HEK293 (cell line): ENCODE measurements around the gene PMFBP1.

Experiments
- HOXA7 ChIP-seq: sonication (generic); formaldehyde crosslinking; IDR thresholded peaks from 2 replicates; pipeline ENCODE4 v1.8.1; 2022; ENCODE audit warnings: missing genetic modification reagents, borderline replicate concordance
- HOXD13 ChIP-seq: sonication (generic); formaldehyde crosslinking; IDR thresholded peaks from 2 replicates; pipeline ENCODE4 v1.8.0; 2022; ENCODE audit warnings: missing genetic modification reagents, borderline replicate concordance
- KLF9 ChIP-seq: fragments of 450-650 bp; formaldehyde crosslinking; IDR thresholded peaks from 2 replicates; pipeline ENCODE4 v1.5.1; 2016; ENCODE audit warnings: missing biosample characterization, missing genetic modification characterization, low read depth
- SETDB1 ChIP-seq: IDR thresholded peaks from one replicate; pipeline ENCODE4 v1.6.1; 2017; ENCODE audit warnings: mild to moderate bottlenecking, low read length, moderate library complexity, mixed read lengths; ENCODE audit not compliant: insufficient read length
- ZIC2 ChIP-seq: fragments of 450-650 bp; formaldehyde crosslinking; IDR thresholded peaks from 2 replicates; pipeline ENCODE4 v1.5.1; 2016; ENCODE audit warnings: missing biosample characterization, missing genetic modification characterization
- ZNF133 ChIP-seq: fragments of 450-650 bp; formaldehyde crosslinking; IDR thresholded peaks from 2 replicates; pipeline ENCODE4 v1.5.1; 2016; ENCODE audit warnings: missing biosample characterization, missing genetic modification characterization
- ZNF223 ChIP-seq: fragments of 450-650 bp; formaldehyde crosslinking; IDR thresholded peaks from 2 replicates; pipeline ENCODE4 v1.5.1; 2016; ENCODE audit warnings: missing biosample characterization, missing genetic modification characterization
- ZNF280D ChIP-seq: fragments of 450-650 bp; formaldehyde crosslinking; IDR thresholded peaks from 2 replicates; pipeline ENCODE4 v1.5.1; 2016; ENCODE audit warnings: missing biosample characterization, missing genetic modification characterization
- ZNF302 ChIP-seq: fragments of 450-650 bp; formaldehyde crosslinking; IDR thresholded peaks from 2 replicates; pipeline ENCODE4 v1.5.1; 2016; ENCODE audit warnings: missing biosample characterization, missing genetic modification characterization, low read depth
- ZNF394 ChIP-seq: fragments of 450-650 bp; formaldehyde crosslinking; IDR thresholded peaks from 2 replicates; pipeline ENCODE4 v1.5.1; 2016; ENCODE audit warnings: missing biosample characterization, missing genetic modification characterization, mild to moderate bottlenecking, moderate library complexity, borderline replicate concordance
- ZNF416 ChIP-seq: fragments of 450-650 bp; formaldehyde crosslinking; IDR thresholded peaks from 2 replicates; pipeline ENCODE4 v1.5.1; 2016; ENCODE audit warnings: missing biosample characterization, missing genetic modification characterization
- ZNF426 ChIP-seq: fragments of 450-650 bp; formaldehyde crosslinking; IDR thresholded peaks from 2 replicates; pipeline ENCODE4 v1.5.1; 2017; ENCODE audit warnings: missing biosample characterization, missing genetic modification characterization, mild to moderate bottlenecking, inconsistent platforms, moderate library complexity
- ZNF433 ChIP-seq: fragments of 450-650 bp; formaldehyde crosslinking; IDR thresholded peaks from 2 replicates; pipeline ENCODE4 v1.5.1; 2016; ENCODE audit warnings: missing biosample characterization, missing genetic modification characterization, low read depth
- ZNF48 ChIP-seq: fragments of 450-650 bp; formaldehyde crosslinking; IDR thresholded peaks from 2 replicates; pipeline ENCODE4 v1.5.1; 2016; ENCODE audit warnings: missing biosample characterization, missing genetic modification characterization
- ZNF549 ChIP-seq: fragments of 450-650 bp; IDR thresholded peaks from 2 replicates; pipeline ENCODE4 v1.5.1; 2018; ENCODE audit warnings: missing biosample characterization, missing genetic modification characterization, mild to moderate bottlenecking, inconsistent platforms, moderate library complexity
- ZNF561 ChIP-seq: fragments of 450-650 bp; IDR thresholded peaks from 2 replicates; pipeline ENCODE4 v1.5.1; 2018; ENCODE audit warnings: missing biosample characterization, missing genetic modification characterization, borderline replicate concordance
- ZNF585B ChIP-seq: fragments of 450-650 bp; formaldehyde crosslinking; IDR thresholded peaks from 2 replicates; pipeline ENCODE4 v1.5.1; 2016; ENCODE audit warnings: missing biosample characterization, missing genetic modification characterization
- ZNF660 ChIP-seq: fragments of 450-650 bp; IDR thresholded peaks from 2 replicates; pipeline ENCODE4 v1.5.1; 2018; ENCODE audit warnings: missing biosample characterization, mild to moderate bottlenecking, missing genetic modification characterization
- ZNF747 ChIP-seq: fragments of 450-650 bp; formaldehyde crosslinking; IDR thresholded peaks from 2 replicates; pipeline ENCODE4 v1.5.1; 2016; ENCODE audit warnings: missing biosample characterization, missing genetic modification characterization
- ZNF777 ChIP-seq: fragments of 450-650 bp; formaldehyde crosslinking; IDR thresholded peaks from 2 replicates; pipeline ENCODE4 v1.5.1; 2017; ENCODE audit warnings: missing biosample characterization, missing genetic modification characterization, borderline replicate concordance
- TF ChIP-seq, protein P1 (sequence below): fragments of 450-650 bp; formaldehyde crosslinking; conservative IDR thresholded peaks from 2 replicates; pipeline ENCODE4 v1.5.1; 2016; ENCODE audit warnings: low read depth, missing biosample characterization, missing genetic modification characterization
- TF ChIP-seq, protein P2 (sequence below): fragments of 450-650 bp; formaldehyde crosslinking; IDR thresholded peaks from 2 replicates; pipeline ENCODE4 v1.5.1; 2017; ENCODE audit warnings: missing biosample characterization, missing genetic modification characterization
- TF ChIP-seq, protein P3 (sequence below): fragments of 450-650 bp; formaldehyde crosslinking; IDR thresholded peaks from 2 replicates; pipeline ENCODE4 v1.5.1; 2016; ENCODE audit warnings: missing biosample characterization, missing genetic modification characterization, low read depth
- TF ChIP-seq, protein P4 (sequence below): IDR thresholded peaks from 2 replicates; pipeline ENCODE4 v1.6.1; 2011; ENCODE audit warnings: mild to moderate bottlenecking, low read depth, low read length, borderline replicate concordance
- TF ChIP-seq, protein P5 (sequence below): fragments of 450-650 bp; formaldehyde crosslinking; IDR thresholded peaks from 2 replicates; pipeline ENCODE4; 2016; ENCODE audit warnings: missing biosample characterization, missing genetic modification characterization

Gene PMFBP1

DNA sequence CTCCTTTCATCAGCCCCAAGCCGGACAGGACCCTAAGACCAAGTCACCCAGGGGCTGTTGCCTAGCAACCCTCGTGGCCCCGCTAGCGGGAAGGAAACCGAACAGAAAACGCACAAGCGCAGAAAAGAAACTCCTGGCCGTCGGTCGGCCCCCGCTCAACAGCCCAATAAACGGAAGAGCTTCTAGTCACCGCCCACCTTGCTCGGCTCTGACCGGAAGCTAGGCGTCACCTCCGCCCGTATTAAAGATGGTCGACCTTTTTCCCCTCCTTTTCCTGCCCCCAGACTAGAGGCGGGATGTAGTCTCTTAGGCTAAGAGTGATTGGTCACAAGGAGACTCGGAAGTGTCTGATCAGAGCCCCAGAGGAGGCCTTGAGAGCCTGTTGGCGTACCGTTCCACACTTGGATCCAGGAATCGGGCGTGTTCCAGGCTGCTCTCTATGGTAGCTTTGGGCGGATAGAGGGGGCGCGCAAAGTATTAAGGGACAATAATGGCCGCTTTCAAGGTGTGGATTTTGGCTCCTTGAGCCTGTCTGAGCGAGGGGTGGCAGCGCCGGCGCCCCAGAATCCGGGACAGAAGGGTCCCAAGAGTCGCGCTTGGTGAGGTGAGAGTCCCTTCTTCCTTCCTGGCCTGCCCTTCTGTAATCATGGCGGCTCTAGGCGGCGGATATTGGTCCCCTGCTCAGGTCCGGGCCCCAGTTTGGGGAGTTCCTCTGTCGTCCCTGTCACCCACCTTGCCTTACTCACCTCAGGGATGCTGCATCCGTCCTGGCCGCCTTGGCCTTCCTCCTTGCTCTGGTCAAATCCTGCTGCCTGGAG, 78.3 kb downstream of the PMFBP1 start, which contains the start of the genes DHX38 and TXNL4B (continued):
- TF ChIP-seq, protein P1, sequence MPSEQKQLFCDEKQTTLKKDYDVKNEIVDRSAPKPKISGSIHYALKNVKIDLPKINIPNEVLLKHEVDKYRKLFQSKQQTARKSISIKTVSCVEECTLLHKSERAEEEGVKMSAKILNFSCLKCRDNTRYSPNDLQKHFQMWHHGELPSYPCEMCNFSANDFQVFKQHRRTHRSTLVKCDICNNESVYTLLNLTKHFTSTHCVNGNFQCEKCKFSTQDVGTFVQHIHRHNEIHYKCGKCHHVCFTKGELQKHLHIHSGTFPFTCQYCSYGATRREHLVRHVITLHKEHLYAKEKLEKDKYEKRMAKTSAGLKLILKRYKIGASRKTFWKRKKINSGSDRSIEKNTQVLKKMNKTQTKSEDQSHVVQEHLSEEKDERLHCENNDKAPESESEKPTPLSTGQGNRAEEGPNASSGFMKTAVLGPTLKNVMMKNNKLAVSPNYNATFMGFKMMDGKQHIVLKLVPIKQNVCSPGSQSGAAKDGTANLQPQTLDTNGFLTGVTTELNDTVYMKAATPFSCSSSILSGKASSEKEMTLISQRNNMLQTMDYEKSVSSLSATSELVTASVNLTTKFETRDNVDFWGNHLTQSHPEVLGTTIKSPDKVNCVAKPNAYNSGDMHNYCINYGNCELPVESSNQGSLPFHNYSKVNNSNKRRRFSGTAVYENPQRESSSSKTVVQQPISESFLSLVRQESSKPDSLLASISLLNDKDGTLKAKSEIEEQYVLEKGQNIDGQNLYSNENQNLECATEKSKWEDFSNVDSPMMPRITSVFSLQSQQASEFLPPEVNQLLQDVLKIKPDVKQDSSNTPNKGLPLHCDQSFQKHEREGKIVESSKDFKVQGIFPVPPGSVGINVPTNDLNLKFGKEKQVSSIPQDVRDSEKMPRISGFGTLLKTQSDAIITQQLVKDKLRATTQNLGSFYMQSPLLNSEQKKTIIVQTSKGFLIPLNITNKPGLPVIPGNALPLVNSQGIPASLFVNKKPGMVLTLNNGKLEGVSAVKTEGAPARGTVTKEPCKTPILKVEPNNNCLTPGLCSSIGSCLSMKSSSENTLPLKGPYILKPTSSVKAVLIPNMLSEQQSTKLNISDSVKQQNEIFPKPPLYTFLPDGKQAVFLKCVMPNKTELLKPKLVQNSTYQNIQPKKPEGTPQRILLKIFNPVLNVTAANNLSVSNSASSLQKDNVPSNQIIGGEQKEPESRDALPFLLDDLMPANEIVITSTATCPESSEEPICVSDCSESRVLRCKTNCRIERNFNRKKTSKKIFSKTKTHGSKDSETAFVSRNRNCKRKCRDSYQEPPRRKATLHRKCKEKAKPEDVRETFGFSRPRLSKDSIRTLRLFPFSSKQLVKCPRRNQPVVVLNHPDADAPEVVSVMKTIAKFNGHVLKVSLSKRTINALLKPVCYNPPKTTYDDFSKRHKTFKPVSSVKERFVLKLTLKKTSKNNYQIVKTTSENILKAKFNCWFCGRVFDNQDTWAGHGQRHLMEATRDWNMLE (tag by site-specific recombination): peak; percentile 91
- TF ChIP-seq, protein P2, sequence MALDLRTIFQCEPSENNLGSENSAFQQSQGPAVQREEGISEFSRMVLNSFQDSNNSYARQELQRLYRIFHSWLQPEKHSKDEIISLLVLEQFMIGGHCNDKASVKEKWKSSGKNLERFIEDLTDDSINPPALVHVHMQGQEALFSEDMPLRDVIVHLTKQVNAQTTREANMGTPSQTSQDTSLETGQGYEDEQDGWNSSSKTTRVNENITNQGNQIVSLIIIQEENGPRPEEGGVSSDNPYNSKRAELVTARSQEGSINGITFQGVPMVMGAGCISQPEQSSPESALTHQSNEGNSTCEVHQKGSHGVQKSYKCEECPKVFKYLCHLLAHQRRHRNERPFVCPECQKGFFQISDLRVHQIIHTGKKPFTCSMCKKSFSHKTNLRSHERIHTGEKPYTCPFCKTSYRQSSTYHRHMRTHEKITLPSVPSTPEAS: no peak
- TF ChIP-seq ZNF416 (tag by site-specific recombination) (no peak), SETDB1 (no peak), ZNF747 (tag by site-specific recombination) (no peak), ZNF48 (no peak), HOXD13 (no peak), ZNF549 (tag by site-specific recombination) (no peak), ZNF133 (tag by site-specific recombination) (no peak), KLF9 (tag by site-specific recombination) (peak; percentile 70), ZNF777 (no peak), HOXA7 (no peak), ZNF660 (peak; percentile 69), ZNF223 (no peak), ZNF394 (no peak), ZNF585B (tag by site-specific recombination) (no peak), ZNF433 (tag by site-specific recombination) (no peak), ZNF280D (no peak), ZNF302 (tag by site-specific recombination) (no peak), ZIC2 (tag by site-specific recombination) (no peak), ZNF561 (tag by site-specific recombination) (peak; percentile 80), ZNF426 (tag by site-specific recombination) (no peak)
- TF ChIP-seq, protein P3, sequence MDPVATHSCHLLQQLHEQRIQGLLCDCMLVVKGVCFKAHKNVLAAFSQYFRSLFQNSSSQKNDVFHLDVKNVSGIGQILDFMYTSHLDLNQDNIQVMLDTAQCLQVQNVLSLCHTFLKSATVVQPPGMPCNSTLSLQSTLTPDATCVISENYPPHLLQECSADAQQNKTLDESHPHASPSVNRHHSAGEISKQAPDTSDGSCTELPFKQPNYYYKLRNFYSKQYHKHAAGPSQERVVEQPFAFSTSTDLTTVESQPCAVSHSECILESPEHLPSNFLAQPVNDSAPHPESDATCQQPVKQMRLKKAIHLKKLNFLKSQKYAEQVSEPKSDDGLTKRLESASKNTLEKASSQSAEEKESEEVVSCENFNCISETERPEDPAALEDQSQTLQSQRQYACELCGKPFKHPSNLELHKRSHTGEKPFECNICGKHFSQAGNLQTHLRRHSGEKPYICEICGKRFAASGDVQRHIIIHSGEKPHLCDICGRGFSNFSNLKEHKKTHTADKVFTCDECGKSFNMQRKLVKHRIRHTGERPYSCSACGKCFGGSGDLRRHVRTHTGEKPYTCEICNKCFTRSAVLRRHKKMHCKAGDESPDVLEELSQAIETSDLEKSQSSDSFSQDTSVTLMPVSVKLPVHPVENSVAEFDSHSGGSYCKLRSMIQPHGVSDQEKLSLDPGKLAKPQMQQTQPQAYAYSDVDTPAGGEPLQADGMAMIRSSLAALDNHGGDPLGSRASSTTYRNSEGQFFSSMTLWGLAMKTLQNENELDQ: no peak
- TF ChIP-seq, protein P4, sequence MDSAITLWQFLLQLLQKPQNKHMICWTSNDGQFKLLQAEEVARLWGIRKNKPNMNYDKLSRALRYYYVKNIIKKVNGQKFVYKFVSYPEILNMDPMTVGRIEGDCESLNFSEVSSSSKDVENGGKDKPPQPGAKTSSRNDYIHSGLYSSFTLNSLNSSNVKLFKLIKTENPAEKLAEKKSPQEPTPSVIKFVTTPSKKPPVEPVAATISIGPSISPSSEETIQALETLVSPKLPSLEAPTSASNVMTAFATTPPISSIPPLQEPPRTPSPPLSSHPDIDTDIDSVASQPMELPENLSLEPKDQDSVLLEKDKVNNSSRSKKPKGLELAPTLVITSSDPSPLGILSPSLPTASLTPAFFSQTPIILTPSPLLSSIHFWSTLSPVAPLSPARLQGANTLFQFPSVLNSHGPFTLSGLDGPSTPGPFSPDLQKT: peak; percentile 86; the same call in 1 of the 2 replicates
- TF ChIP-seq, protein P5, sequence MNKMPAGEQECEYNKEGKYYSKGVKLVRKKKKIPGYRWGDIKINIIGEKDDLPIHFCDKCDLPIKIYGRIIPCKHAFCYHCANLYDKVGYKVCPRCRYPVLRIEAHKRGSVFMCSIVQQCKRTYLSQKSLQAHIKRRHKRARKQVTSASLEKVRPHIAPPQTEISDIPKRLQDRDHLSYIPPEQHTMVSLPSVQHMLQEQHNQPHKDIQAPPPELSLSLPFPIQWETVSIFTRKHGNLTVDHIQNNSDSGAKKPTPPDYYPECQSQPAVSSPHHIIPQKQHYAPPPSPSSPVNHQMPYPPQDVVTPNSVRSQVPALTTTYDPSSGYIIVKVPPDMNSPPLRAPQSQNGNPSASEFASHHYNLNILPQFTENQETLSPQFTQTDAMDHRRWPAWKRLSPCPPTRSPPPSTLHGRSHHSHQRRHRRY: no peak
